Uterus (tissue), 4 donors: ENCODE data around the gene KLHDC10. TPM values are rescaled to one million over a fixed set of nuclear protein-coding genes. Genes with fewer than 3 reads are reported as not detected.
A peak's percentile ranks its signal among the peaks of the same experiment; 100 is the strongest.
"Not testable (repeated sequence)": the region's sequence is repeated elsewhere in the genome, so short reads cannot be mapped to it uniquely, and the experiment has no call there.

Experiments
- DNase-seq, 2 donors: peaks; one replicate each; pipeline ENCODE4 v3.0.0-alpha.2; 2019 to 2020
- H3K27ac ChIP-seq, 2 donors: fragments of 200-600 bp; sonication (generic); 1 replicate in 1 of 2; 2 replicates in 1 of 2; pipeline ENCODE4 v1.5.1; 2016 to 2018
- H3K27me3 ChIP-seq, 2 donors: fragments of 200-600 bp; sonication (generic); one replicate each; pipeline ENCODE4 v1.5.1; 2018 to 2019; ENCODE audit warnings: control low read depth in 1 of 2
- H3K36me3 ChIP-seq, 2 donors: fragments of 200-600 bp; sonication (generic); one replicate each; pipeline ENCODE4 v1.5.1; 2019; ENCODE audit warnings: control low read depth in 1 of 2
- H3K4me1 ChIP-seq, 2 donors: fragments of 200-600 bp; sonication (generic); one replicate each; pipeline ENCODE4 v1.5.1; 2018 to 2019; ENCODE audit warnings: control low read depth in 1 of 2
- H3K4me3 ChIP-seq, 2 donors: fragments of 200-600 bp; sonication (generic); 1 replicate in 1 of 2; 2 replicates in 1 of 2; pipeline ENCODE4 v1.5.1; 2018 to 2019; ENCODE audit warnings: mild to moderate bottlenecking in 1 of 2
- H3K9me3 ChIP-seq, 2 donors: fragments of 200-600 bp; sonication (generic); one replicate each; pipeline ENCODE4 v1.5.1; 2019; ENCODE audit warnings: control low read depth in 1 of 2
- CTCF ChIP-seq, 4 experiments: fragments of 200-600 bp in 2 of 4; fragments of 450-650 bp in 2 of 4; sonication (generic) in 2 of 4; IDR thresholded peaks; one replicate each; pipeline ENCODE4 v1.5.1; 2016 to 2019; ENCODE audit warnings: antibody characterized with exemption in 4 of 4, mild to moderate bottlenecking in 2 of 4, moderate library complexity in 1 of 4
- POLR2A ChIP-seq, 2 donors: fragments of 450-650 bp; IDR thresholded peaks; one replicate each; pipeline ENCODE4 v1.6.1; 2016; ENCODE audit warnings: antibody characterized with exemption in 2 of 2, mild to moderate bottlenecking in 1 of 2, moderate library complexity in 1 of 2
- intact Hi-C: fragments of 100-400 bp; cut with DNase I; formaldehyde crosslinking; loops from one replicate; pipeline ENCODE4 v1.15.1; 2023; ENCODE audit warnings: low total_unique reads
- total RNA-seq, 4 donors: library from RNA; depleted of rRNA in 3 of 4; stranded (reverse); fragments of >200 nt in 3 of 4; gene quantifications; one replicate each; pipeline versions ENCODE4 v1.1.0 to v1.2.4, GENCODE V29; 2014 to 2023
- donor health status: DM: yes; HTN: yes; CAD: no.

The KLHDC10 gene
- total RNA-seq, 4 donors from 2014 or later = 8.8 to 58.5 (median 26.5) TPM

- H3K36me3 ChIP-seq = no peaks in the 10 kb centered on the region
- intact Hi-C loops = no loop called here
- H3K27me3 ChIP-seq = no peaks in the 10 kb centered on the region
- DNase-seq = no peak
- no peak overlapping the region for H3K4me3 ChIP-seq
- peak overlapping the region in 1 of 2 donors; percentile 86 for H3K27ac ChIP-seq
- H3K9me3 ChIP-seq = no peaks in the 10 kb centered on the region
- no peak for TF ChIP-seq POLR2A (IDR thresholded peaks at IDR 0.05)
- no peak for TF ChIP-seq CTCF (IDR thresholded peaks at IDR 0.05)
- no peaks in the 10 kb centered on the region for H3K4me1 ChIP-seq
Measured at GRCh38 chr7:130142654-130143333, 72.5 kb downstream of the KLHDC10 start.

- no peak overlapping the region for H3K4me3 ChIP-seq
- no peaks in the 10 kb centered on the region for H3K4me1 ChIP-seq
- DNase-seq = no peak
- H3K9me3 ChIP-seq = no peaks in the 10 kb centered on the region
- H3K27ac ChIP-seq = no peak overlapping the region
- H3K36me3 ChIP-seq = no peaks in the 10 kb centered on the region
- H3K27me3 ChIP-seq = no peaks in the 10 kb centered on the region
- no peak for TF ChIP-seq CTCF (IDR thresholded peaks at IDR 0.05)
- TF ChIP-seq POLR2A (IDR thresholded peaks at IDR 0.05) = no peak
- intact Hi-C loops = no loop called here
Measured at GRCh38 chr7:130143334-130143732, 73.0 kb downstream of the KLHDC10 start.

GRCh38 chr7:130143986-130144311, 73.6 kb downstream of the KLHDC10 start:
- H3K27ac ChIP-seq = no peak overlapping the region
- intact Hi-C loops = no loop called here
- no peaks in the 10 kb centered on the region for H3K36me3 ChIP-seq
- DNase-seq = no peak
- H3K4me3 ChIP-seq = no peak overlapping the region
- no peak for TF ChIP-seq POLR2A (IDR thresholded peaks at IDR 0.05)
- H3K27me3 ChIP-seq = no peaks in the 10 kb centered on the region
- H3K9me3 ChIP-seq = no peaks in the 10 kb centered on the region
- no peaks in the 10 kb centered on the region for H3K4me1 ChIP-seq

GRCh38 chr7:130144312-130145171, 74.2 kb downstream of the KLHDC10 start:
- Histone ChIP-seq H3K27me3 (no peaks in the 10 kb centered on the region), H3K27ac (no peak overlapping the region), H3K4me3 (no peak overlapping the region), H3K4me1 (no peaks in the 10 kb centered on the region), H3K36me3 (no peaks in the 10 kb centered on the region), H3K9me3 (no peaks in the 10 kb centered on the region)
- no peak for TF ChIP-seq POLR2A (IDR thresholded peaks at IDR 0.05)
- no peak for TF ChIP-seq CTCF (IDR thresholded peaks at IDR 0.05)
- intact Hi-C loops = no loop called here
- no peak for DNase-seq

GRCh38 chr7:130145424-130146100, 75.2 kb downstream of the KLHDC10 start:
- intact Hi-C loops = no loop called here
- Histone ChIP-seq H3K27me3 (no peaks in the 10 kb centered on the region), H3K36me3 (no peaks in the 10 kb centered on the region), H3K27ac (no peak overlapping the region), H3K9me3 (no peaks in the 10 kb centered on the region), H3K4me1 (no peaks in the 10 kb centered on the region), H3K4me3 (no peak overlapping the region)
- DNase-seq = no peak
- TF ChIP-seq POLR2A (IDR thresholded peaks at IDR 0.05) (no peak), CTCF (IDR thresholded peaks at IDR 0.05) (no peak)

- DNase-seq, H3K27ac ChIP-seq, H3K9me3 ChIP-seq, H3K36me3 ChIP-seq, H3K4me3 ChIP-seq, H3K4me1 ChIP-seq, H3K27me3 ChIP-seq, intact Hi-C loops: not testable (repeated sequence)
Measured at GRCh38 chr7:130146142-130146541, 75.8 kb downstream of the KLHDC10 start.
